SK-N-SH (cell line): ENCODE measurements around the gene PXMP2. TPM values are rescaled to one million over a fixed set of nuclear protein-coding genes. Genes with fewer than 3 reads are reported as not detected.

Experiments
- CTCF ChIA-PET: fragments of 300-600, 350-600 bp; formaldehyde crosslinking; extraction: SDS; loops from one replicate; lab custom pipeline; 2021; lab: Yijun Ruan, JAX
- POLR2A ChIA-PET: fragments of 350-600 bp; sonication (Branson Sonifier 250); formaldehyde crosslinking; extraction: SDS; loops from one replicate; lab custom pipeline; 2020; ENCODE audit warnings: antibody characterized with exemption, inconsistent platforms; lab: Yijun Ruan, JAX
- DNase-seq: peaks from one replicate; pipeline ENCODE4 v3.0.0; 2012
- H2AFZ ChIP-seq: fragments of 200-600 bp; sonication (generic); 2 replicates; pipeline ENCODE4 v1.8.1; 2016; ENCODE audit warnings: antibody characterized with exemption, mild to moderate bottlenecking, low read depth
- H3F3A ChIP-seq: fragments of 200-600 bp; sonication (generic); replicated peaks from 2 replicates; pipeline ENCODE3; 2016; ENCODE audit warnings: antibody characterized with exemption, mild to moderate bottlenecking; ENCODE audit not compliant: insufficient read depth
- H3K27ac ChIP-seq, 2 experiments: fragments of 200-500 bp in 1 of 2; fragments of 200-600 bp in 1 of 2; sonication (Bioruptor generic) in 1 of 2; sonication (generic), shearing (Covaris generic) in 1 of 2; 2 replicates each; pipeline versions ENCODE4 v1.5.1 to v1.6.1; 2014 to 2016; ENCODE audit warnings: low read depth in 2 of 2, inconsistent platforms in 1 of 2, low read length in 1 of 2, mild to moderate bottlenecking in 1 of 2, mixed read lengths in 1 of 2
- H3K27me3 ChIP-seq: fragments of 200-600 bp; sonication (generic), shearing (Covaris generic); 2 replicates; pipeline ENCODE4 v1.6.1; 2016; ENCODE audit warnings: mixed run types; ENCODE audit not compliant: insufficient read depth
- H3K36me3 ChIP-seq, 2 experiments: fragments of 200-500 bp in 1 of 2; fragments of 200-600 bp in 1 of 2; sonication (Bioruptor generic) in 1 of 2; sonication (generic) in 1 of 2; replicated peaks in 1 of 2; 2 replicates each; pipeline versions ENCODE3 to v1.5.1; 2014 to 2016; ENCODE audit warnings: low read length in 1 of 2, mild to moderate bottlenecking in 1 of 2; ENCODE audit not compliant: insufficient read depth in 2 of 2, control insufficient read depth in 1 of 2
- H3K4me1 ChIP-seq, 2 experiments: fragments of 200-500 bp in 1 of 2; fragments of 200-600 bp in 1 of 2; sonication (Bioruptor generic) in 1 of 2; sonication (generic), shearing (Covaris generic) in 1 of 2; 2 replicates each; pipeline versions ENCODE4 v1.5.1 to v1.6.1; 2014 to 2016; ENCODE audit warnings: low read depth in 1 of 2, low read length in 1 of 2, mixed run types in 1 of 2; ENCODE audit not compliant: insufficient read depth in 2 of 2, control insufficient read depth in 1 of 2
- H3K4me2 ChIP-seq: fragments of 200-600 bp; sonication (generic), shearing (Covaris generic); 2 replicates; pipeline ENCODE4 v1.6.1; 2017; ENCODE audit warnings: mixed run types
- H3K4me3 ChIP-seq, 2 experiments: fragments of 200-500 bp in 1 of 2; fragments of 200-600 bp in 1 of 2; sonication (Bioruptor generic) in 1 of 2; sonication (generic), shearing (Covaris generic) in 1 of 2; 2 replicates each; pipeline versions ENCODE4 v1.5.1 to v1.8.1; 2014 to 2016; ENCODE audit warnings: low read depth in 2 of 2, inconsistent platforms in 1 of 2, low read length in 1 of 2, mild to moderate bottlenecking in 1 of 2, mixed read lengths in 1 of 2, moderate library complexity in 1 of 2
- H3K79me2 ChIP-seq: fragments of 200-600 bp; sonication (generic); 2 replicates; pipeline ENCODE4 v1.8.1; 2017; ENCODE audit warnings: mild to moderate bottlenecking; ENCODE audit not compliant: insufficient read depth
- H3K9ac ChIP-seq: fragments of 200-600 bp; sonication (generic); 2 replicates; pipeline ENCODE4 v1.6.1; 2017; ENCODE audit warnings: mixed run types
- H3K9me2 ChIP-seq: fragments of 200-600 bp; sonication (generic); 2 replicates; pipeline ENCODE4 v1.6.1; 2017; ENCODE audit warnings: mixed run types
- H3K9me3 ChIP-seq: fragments of 200-600 bp; sonication (generic); 2 replicates; pipeline ENCODE4 v1.6.1; 2017; ENCODE audit warnings: mixed run types, mild to moderate bottlenecking, moderate library complexity
- H4K20me1 ChIP-seq: fragments of 200-600 bp; sonication (generic); 2 replicates; pipeline ENCODE4 v1.6.1; 2017; ENCODE audit warnings: mild to moderate bottlenecking, mixed run types; ENCODE audit not compliant: insufficient read depth
- EZH2phosphoT487 ChIP-seq: fragments of 200-600 bp; sonication (generic); IDR thresholded peaks from 2 replicates; pipeline ENCODE4 v1.6.1; 2017; ENCODE audit warnings: low read depth, mixed run types, mild to moderate bottlenecking, antibody characterized with exemption, moderate library complexity, borderline replicate concordance
- FOXJ3 ChIP-seq: sonication (generic); formaldehyde crosslinking; IDR thresholded peaks from 2 replicates; pipeline ENCODE4 v1.5.1; 2020; ENCODE audit warnings: mild to moderate bottlenecking, missing genetic modification reagents
- FOXM1 ChIP-seq: IDR thresholded peaks from 2 replicates; pipeline ENCODE4 v1.4.0; 2012; ENCODE audit warnings: low read depth, mild to moderate bottlenecking
- GABPA ChIP-seq: IDR thresholded peaks from 2 replicates; pipeline ENCODE4 v1.4.0; 2012; ENCODE audit warnings: low read depth, mild to moderate bottlenecking
- GATA2 ChIP-seq: sonication (generic); formaldehyde crosslinking; IDR thresholded peaks from 2 replicates; pipeline ENCODE4 v1.5.0; 2020; ENCODE audit warnings: mild to moderate bottlenecking, missing genetic modification reagents
- IRF3 ChIP-seq: fragments of 150-350 bp; IDR thresholded peaks from 2 replicates; pipeline ENCODE4 v1.6.1; 2016; ENCODE audit warnings: mild to moderate bottlenecking, low read depth, low read length
- NFIC ChIP-seq: IDR thresholded peaks from 2 replicates; pipeline ENCODE4 v1.4.0; 2012; ENCODE audit warnings: borderline replicate concordance
- PBX3 ChIP-seq: IDR thresholded peaks from 2 replicates; pipeline ENCODE4; 2012
- RAD21 ChIP-seq: IDR thresholded peaks from 2 replicates; pipeline ENCODE4 v1.6.1; 2012; ENCODE audit warnings: mild to moderate bottlenecking, low read length
- RXRA ChIP-seq: IDR thresholded peaks from 2 replicates; pipeline ENCODE4 v1.4.0; 2012; ENCODE audit warnings: low read depth, mild to moderate bottlenecking, borderline replicate concordance
- SMC3 ChIP-seq: IDR thresholded peaks from 2 replicates; pipeline ENCODE4 v1.6.1; 2012; ENCODE audit warnings: low read depth, low read length, improper control_type of control experiment
- TCF12 ChIP-seq: IDR thresholded peaks from 2 replicates; pipeline ENCODE4 v1.4.0; 2012
- USF2 ChIP-seq: fragments of 150-350 bp; IDR thresholded peaks from 2 replicates; pipeline ENCODE4 v1.6.1; 2017; ENCODE audit warnings: antibody characterized with exemption, low read length, low read depth, borderline replicate concordance
- WGBS: methylation state at CpG from one replicate; pipeline ENCODE4 v1.1.6; 2017; ENCODE audit warnings: low lambda C conversion rate; 5-methylcytosine and 5-hydroxymethylcytosine counted together
- polyA plus RNA-seq, 3 experiments: library from polyadenylated mRNA; depleted of rRNA; stranded (reverse); fragments of >200 nt; gene quantifications; 2 replicates each; pipeline ENCODE4 v1.2.3, GENCODE V29; 2012
- TF ChIP-seq, protein P1 (sequence below): fragments of 200-600 bp; sonication (generic); IDR thresholded peaks from 2 replicates; pipeline ENCODE4 v1.6.1; 2017; ENCODE audit warnings: antibody characterized with exemption, mild to moderate bottlenecking, moderate library complexity

Gene PXMP2
- polyA plus RNA-seq, 1 of the 3 experiments (the other 2 are of a cell fraction), result 35.8 TPM

DNA sequence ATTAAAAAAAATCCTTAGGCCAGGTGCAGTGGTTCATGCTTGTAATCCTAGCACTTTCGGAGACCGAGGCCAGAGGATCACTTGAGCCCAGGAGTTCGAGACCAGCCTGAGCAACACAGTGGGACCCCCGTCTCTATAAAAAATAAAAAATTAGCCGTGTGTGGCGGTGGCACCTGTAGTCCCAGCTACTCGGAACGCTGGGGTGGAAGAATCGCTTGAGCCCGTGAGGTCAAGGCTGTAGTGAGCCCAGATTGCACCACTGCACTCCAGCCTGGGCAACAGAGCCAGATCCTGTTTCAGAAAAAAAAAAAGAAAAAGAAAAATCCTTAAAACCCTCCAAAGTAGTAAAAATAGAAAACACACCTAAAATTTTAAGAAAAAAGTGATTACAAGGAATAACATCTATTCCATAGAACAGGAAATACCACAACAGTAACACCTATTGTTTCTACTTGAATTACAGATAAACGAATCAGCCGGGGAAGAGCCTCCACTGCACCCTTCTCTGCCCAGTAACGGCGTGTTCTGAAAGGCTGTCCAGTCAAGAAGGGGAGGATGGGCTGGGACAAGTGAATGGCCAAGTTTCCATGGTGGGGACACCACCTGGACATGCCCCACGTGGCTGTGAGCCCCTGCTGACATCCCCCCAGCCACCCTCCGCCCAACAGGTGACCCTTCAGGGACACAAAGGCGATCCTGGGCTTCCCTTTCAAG lies 18.1 kb upstream of the PXMP2 start:
- no peaks in the 10 kb centered on the region for H3F3A ChIP-seq
- ChIA-PET POLR2A (interaction anchor here (0.7 kb wide), 1 partner anchor 40 kb away, joined by 4 read pairs; no protein-coding TSS in a partner anchor), CTCF (interaction anchor here (1.2 to 1.6 kb wide), 3 partner anchors 31 to 70 kb away, joined by 3 to 5 read pairs (median 4); no protein-coding TSS in a partner anchor)
- H3K9ac ChIP-seq, result no peak overlapping the region
- H3K36me3 ChIP-seq, result peaks cover 13 to 39% of the 10 kb centered on the region in 2 experiments
- H3K9me3 ChIP-seq, result no peaks in the 10 kb centered on the region
- no peaks in the 10 kb centered on the region for H3K4me1 ChIP-seq
- no peaks in the 10 kb centered on the region for H3K79me2 ChIP-seq
- H3K4me3 ChIP-seq, result no peak overlapping the region
- H3K27ac ChIP-seq, result no peak overlapping the region
- no peaks in the 10 kb centered on the region for H3K9me2 ChIP-seq
- no peak for TF ChIP-seq RXRA
- TF ChIP-seq RAD21, result no peak
- no peak for TF ChIP-seq GABPA
- H4K20me1 ChIP-seq, result no peaks in the 10 kb centered on the region
- 93% methylated on average over 17 of the region's 17 CpGs for WGBS
- no peaks in the 10 kb centered on the region for H3K27me3 ChIP-seq
- no peak for DNase-seq
- no peak overlapping the region for H3K4me2 ChIP-seq
- H2AFZ ChIP-seq, result no peak overlapping the region

DNA sequence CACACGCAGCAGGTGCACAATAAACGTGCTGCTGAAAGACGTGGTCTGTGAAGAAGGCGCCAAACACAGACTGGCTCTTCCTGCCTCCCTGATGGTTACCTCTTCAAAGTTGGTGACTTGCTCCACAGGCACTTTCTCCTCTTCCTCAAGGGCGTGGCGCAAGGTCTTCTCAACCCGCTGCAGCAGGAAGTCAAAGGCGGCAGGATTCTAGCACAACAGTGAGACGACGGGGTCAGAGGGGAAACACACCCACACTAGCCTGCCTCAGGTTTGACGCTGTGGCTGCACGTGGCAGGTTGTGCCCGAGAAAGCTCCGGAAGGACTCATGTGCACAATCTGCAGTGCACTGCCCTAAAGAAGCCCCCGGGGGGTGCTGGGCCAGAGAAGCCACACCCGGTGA lies 15.3 kb upstream of the PXMP2 start:
- POLR2A ChIA-PET, result no interaction called here
- Histone ChIP-seq H3K9me2 (no peaks in the 10 kb centered on the region), H3K4me1 (no peaks in the 10 kb centered on the region), H3K9ac (no peak overlapping the region), H2AFZ (no peak overlapping the region), H3K36me3 (peaks cover 11 to 44% of the 10 kb centered on the region in 2 experiments), H3K9me3 (no peaks in the 10 kb centered on the region), H3K27me3 (no peaks in the 10 kb centered on the region), H3K4me3 (no peak overlapping the region), H3F3A (no peaks in the 10 kb centered on the region), H3K4me2 (no peak overlapping the region), H3K79me2 (no peaks in the 10 kb centered on the region), H3K27ac (no peak overlapping the region), H4K20me1 (no peaks in the 10 kb centered on the region)
- CTCF ChIA-PET, result no interaction called here
- TF ChIP-seq RAD21 (no peak), FOXJ3 (no peak), FOXM1 (no peak), PBX3 (no peak), NFIC (no peak), SMC3 (no peak), EZH2phosphoT487 (no peak), GABPA (no peak), IRF3 (no peak), GATA2 (CRISPR knock-in tag) (no peak), TCF12 (no peak), USF2 (no peak)
- TF ChIP-seq, protein P1, sequence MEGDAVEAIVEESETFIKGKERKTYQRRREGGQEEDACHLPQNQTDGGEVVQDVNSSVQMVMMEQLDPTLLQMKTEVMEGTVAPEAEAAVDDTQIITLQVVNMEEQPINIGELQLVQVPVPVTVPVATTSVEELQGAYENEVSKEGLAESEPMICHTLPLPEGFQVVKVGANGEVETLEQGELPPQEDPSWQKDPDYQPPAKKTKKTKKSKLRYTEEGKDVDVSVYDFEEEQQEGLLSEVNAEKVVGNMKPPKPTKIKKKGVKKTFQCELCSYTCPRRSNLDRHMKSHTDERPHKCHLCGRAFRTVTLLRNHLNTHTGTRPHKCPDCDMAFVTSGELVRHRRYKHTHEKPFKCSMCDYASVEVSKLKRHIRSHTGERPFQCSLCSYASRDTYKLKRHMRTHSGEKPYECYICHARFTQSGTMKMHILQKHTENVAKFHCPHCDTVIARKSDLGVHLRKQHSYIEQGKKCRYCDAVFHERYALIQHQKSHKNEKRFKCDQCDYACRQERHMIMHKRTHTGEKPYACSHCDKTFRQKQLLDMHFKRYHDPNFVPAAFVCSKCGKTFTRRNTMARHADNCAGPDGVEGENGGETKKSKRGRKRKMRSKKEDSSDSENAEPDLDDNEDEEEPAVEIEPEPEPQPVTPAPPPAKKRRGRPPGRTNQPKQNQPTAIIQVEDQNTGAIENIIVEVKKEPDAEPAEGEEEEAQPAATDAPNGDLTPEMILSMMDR, result no peak
- WGBS, result 87% methylated on average over 10 of the region's 16 CpGs
- DNase-seq, result no peak
